ENCODE results near the gene WDR27.
"Not testable (repeated sequence)": the region's sequence is repeated elsewhere in the genome, so short reads cannot be mapped to it uniquely, and the experiment has no call there.

WDR27 gene

DNA sequence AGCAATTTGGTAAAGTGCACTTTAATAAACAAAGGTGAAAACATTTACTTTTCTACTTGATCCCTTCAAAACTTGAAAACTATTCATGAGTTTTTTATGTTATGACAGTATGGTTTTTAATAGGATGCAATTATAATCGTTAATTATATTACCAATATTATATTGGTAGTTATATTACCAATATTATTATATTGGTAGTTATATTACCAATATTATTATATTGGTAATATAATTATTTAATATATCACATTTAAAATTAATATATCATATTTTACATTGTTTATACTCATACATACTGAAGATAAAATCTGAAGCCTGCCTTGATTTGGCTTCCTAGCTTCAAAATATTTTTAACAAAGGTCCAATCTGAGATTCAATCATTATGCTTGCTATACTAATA, 262.1 kb downstream of the WDR27 start:
- Histone ChIP-seq H3K27me3 (ENCODE audit: control insufficient read depth in 1 of 2, insufficient read depth in 2 of 2, low read length in 2 of 2) (no peaks in the 10 kb centered on the region), H3K4me1 (ENCODE audit: control insufficient read depth in 1 of 2, insufficient read depth in 2 of 2, low read length in 2 of 2) (no peaks in the 10 kb centered on the region), H3K4me3 (ENCODE audit: low read depth in 1 of 2, low read length in 2 of 2) (no peak overlapping the region), H3K36me3 (ENCODE audit: control insufficient read depth in 1 of 2, insufficient read depth in 2 of 2, low read length in 2 of 2) (no peaks in the 10 kb centered on the region), H3K9me3 (ENCODE audit: control insufficient read depth in 1 of 2, low read length in 2 of 2) (peaks cover 0 to 2% of the 10 kb centered on the region in 2 donors), H3K9ac (ENCODE audit: low read depth in 1 of 2, low read length in 2 of 2) (no peak overlapping the region), H3K27ac (ENCODE audit: low read depth, low read length) (no peak overlapping the region)

GRCh38 chr6:169434554-169434953, 267.3 kb downstream of the WDR27 start:
- not testable (repeated sequence) for H3K36me3 ChIP-seq (ENCODE audit: control insufficient read depth in 1 of 2, insufficient read depth in 2 of 2, low read length in 2 of 2); H3K9ac ChIP-seq (ENCODE audit: low read depth in 1 of 2, low read length in 2 of 2); H3K4me3 ChIP-seq (ENCODE audit: low read depth in 1 of 2, low read length in 2 of 2); H3K27me3 ChIP-seq (ENCODE audit: control insufficient read depth in 1 of 2, insufficient read depth in 2 of 2, low read length in 2 of 2); H3K27ac ChIP-seq (ENCODE audit: low read depth, low read length); H3K4me1 ChIP-seq (ENCODE audit: control insufficient read depth in 1 of 2, insufficient read depth in 2 of 2, low read length in 2 of 2)
- peaks cover 20 to 30% of the 10 kb centered on the region in 2 donors for H3K9me3 ChIP-seq (ENCODE audit: control insufficient read depth in 1 of 2, low read length in 2 of 2)

GRCh38 chr6:169429001-169429400, 272.8 kb downstream of the WDR27 start:
- Histone ChIP-seq H3K27ac (ENCODE audit: low read depth, low read length) (no peak overlapping the region), H3K27me3 (ENCODE audit: control insufficient read depth in 1 of 2, insufficient read depth in 2 of 2, low read length in 2 of 2) (no peaks in the 10 kb centered on the region), H3K4me3 (ENCODE audit: low read depth in 1 of 2, low read length in 2 of 2) (no peak overlapping the region), H3K36me3 (ENCODE audit: control insufficient read depth in 1 of 2, insufficient read depth in 2 of 2, low read length in 2 of 2) (no peaks in the 10 kb centered on the region), H3K9ac (ENCODE audit: low read depth in 1 of 2, low read length in 2 of 2) (no peak overlapping the region), H3K9me3 (ENCODE audit: control insufficient read depth in 1 of 2, low read length in 2 of 2) (peaks cover 18 to 30% of the 10 kb centered on the region in 2 donors), H3K4me1 (ENCODE audit: control insufficient read depth in 1 of 2, insufficient read depth in 2 of 2, low read length in 2 of 2) (no peaks in the 10 kb centered on the region)

DNA sequence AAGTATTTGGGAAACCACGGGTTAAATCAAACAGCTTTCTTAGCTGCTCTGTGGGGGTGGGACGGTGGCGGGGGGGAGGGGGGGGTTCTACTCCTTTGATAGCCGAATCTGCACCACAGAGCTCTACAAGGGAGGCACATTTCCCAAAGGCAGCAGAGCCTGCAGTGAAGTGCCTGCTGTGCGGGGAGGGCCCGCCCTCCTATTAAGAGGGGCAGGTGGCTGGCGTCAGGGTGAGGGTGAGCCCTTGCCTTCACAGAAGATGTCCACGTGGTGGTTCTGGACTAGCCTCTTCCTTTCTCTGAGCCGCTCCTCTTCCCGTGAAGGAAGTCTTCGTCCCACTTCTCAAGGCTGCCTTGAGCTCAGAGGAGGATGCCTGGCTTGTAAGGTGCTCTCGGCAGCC, 273.3 kb downstream of the WDR27 start:
- Histone ChIP-seq H3K9me3 (ENCODE audit: control insufficient read depth in 1 of 2, low read length in 2 of 2) (peaks cover 18 to 30% of the 10 kb centered on the region in 2 donors), H3K27ac (ENCODE audit: low read depth, low read length) (no peak overlapping the region), H3K9ac (ENCODE audit: low read depth in 1 of 2, low read length in 2 of 2) (no peak overlapping the region), H3K27me3 (ENCODE audit: control insufficient read depth in 1 of 2, insufficient read depth in 2 of 2, low read length in 2 of 2) (no peaks in the 10 kb centered on the region), H3K36me3 (ENCODE audit: control insufficient read depth in 1 of 2, insufficient read depth in 2 of 2, low read length in 2 of 2) (no peaks in the 10 kb centered on the region), H3K4me3 (ENCODE audit: low read depth in 1 of 2, low read length in 2 of 2) (no peak overlapping the region), H3K4me1 (ENCODE audit: control insufficient read depth in 1 of 2, insufficient read depth in 2 of 2, low read length in 2 of 2) (no peaks in the 10 kb centered on the region)

GRCh38 chr6:169427856-169428255, 274.0 kb downstream of the WDR27 start:
- no peak overlapping the region for H3K9ac ChIP-seq (ENCODE audit: low read depth in 1 of 2, low read length in 2 of 2)
- peak overlapping the region; percentile 20 for H3K27ac ChIP-seq (ENCODE audit: low read depth, low read length)
- no peaks in the 10 kb centered on the region for H3K36me3 ChIP-seq (ENCODE audit: control insufficient read depth in 1 of 2, insufficient read depth in 2 of 2, low read length in 2 of 2)
- H3K4me1 ChIP-seq (ENCODE audit: control insufficient read depth in 1 of 2, insufficient read depth in 2 of 2, low read length in 2 of 2), result no peaks in the 10 kb centered on the region
- H3K27me3 ChIP-seq (ENCODE audit: control insufficient read depth in 1 of 2, insufficient read depth in 2 of 2, low read length in 2 of 2), result no peaks in the 10 kb centered on the region
- H3K9me3 ChIP-seq (ENCODE audit: control insufficient read depth in 1 of 2, low read length in 2 of 2), result peaks cover 18 to 29% of the 10 kb centered on the region in 2 donors
- no peak overlapping the region for H3K4me3 ChIP-seq (ENCODE audit: low read depth in 1 of 2, low read length in 2 of 2)

- no peak overlapping the region for H3K9ac ChIP-seq (ENCODE audit: low read depth in 1 of 2, low read length in 2 of 2)
- H3K27me3 ChIP-seq (ENCODE audit: control insufficient read depth in 1 of 2, insufficient read depth in 2 of 2, low read length in 2 of 2), result no peaks in the 10 kb centered on the region
- H3K4me3 ChIP-seq (ENCODE audit: low read depth in 1 of 2, low read length in 2 of 2), result no peak overlapping the region
- no peaks in the 10 kb centered on the region for H3K4me1 ChIP-seq (ENCODE audit: control insufficient read depth in 1 of 2, insufficient read depth in 2 of 2, low read length in 2 of 2)
- H3K9me3 ChIP-seq (ENCODE audit: control insufficient read depth in 1 of 2, low read length in 2 of 2), result peaks cover 14 to 18% of the 10 kb centered on the region in 2 donors
- no peak overlapping the region for H3K27ac ChIP-seq (ENCODE audit: low read depth, low read length)
- H3K36me3 ChIP-seq (ENCODE audit: control insufficient read depth in 1 of 2, insufficient read depth in 2 of 2, low read length in 2 of 2), result no peaks in the 10 kb centered on the region
Observed at GRCh38 chr6:169426611-169427010, 275.2 kb downstream of the WDR27 start.

DNA sequence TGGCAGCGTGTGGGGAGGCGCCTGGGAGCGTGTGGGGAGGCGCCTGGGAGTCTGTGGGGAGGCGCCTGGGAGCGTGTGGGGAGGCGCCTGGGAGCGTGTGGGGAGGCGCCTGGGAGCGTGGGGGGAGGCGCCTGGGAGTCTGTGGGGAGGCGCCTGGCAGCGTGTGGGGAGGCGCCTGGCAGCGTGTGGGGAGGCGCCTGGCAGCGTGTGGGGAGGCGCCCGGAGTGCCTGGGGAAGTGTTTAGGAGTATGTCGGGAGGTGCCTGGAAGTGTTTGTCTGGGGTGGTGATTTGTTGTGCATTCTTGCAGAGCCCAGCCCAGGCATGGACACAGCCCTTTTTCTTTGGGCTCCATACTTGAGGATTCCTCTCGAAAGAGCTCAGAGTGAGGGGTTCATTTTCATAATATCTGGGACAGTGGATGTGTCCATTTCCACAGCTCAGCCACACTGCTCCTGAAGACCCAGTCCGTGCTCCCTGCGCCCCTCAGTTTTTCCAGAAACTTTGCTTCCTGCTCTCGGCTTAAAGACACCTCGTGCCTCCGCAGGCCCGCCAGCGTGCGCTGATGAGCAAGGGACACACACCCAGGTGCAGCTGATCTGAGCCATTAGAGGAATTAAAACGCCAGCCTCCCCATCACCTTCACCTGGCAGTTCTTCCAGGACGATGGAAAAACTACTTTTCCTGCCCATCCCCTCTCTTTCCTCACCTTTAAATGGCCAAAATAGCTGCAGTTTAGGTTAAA, 276.0 kb downstream of the WDR27 start:
- Histone ChIP-seq H3K9ac (ENCODE audit: low read depth in 1 of 2, low read length in 2 of 2) (no peak overlapping the region), H3K27me3 (ENCODE audit: control insufficient read depth in 1 of 2, insufficient read depth in 2 of 2, low read length in 2 of 2) (no peaks in the 10 kb centered on the region), H3K27ac (ENCODE audit: low read depth, low read length) (no peak overlapping the region), H3K36me3 (ENCODE audit: control insufficient read depth in 1 of 2, insufficient read depth in 2 of 2, low read length in 2 of 2) (no peaks in the 10 kb centered on the region), H3K4me1 (ENCODE audit: control insufficient read depth in 1 of 2, insufficient read depth in 2 of 2, low read length in 2 of 2) (no peaks in the 10 kb centered on the region), H3K4me3 (ENCODE audit: low read depth in 1 of 2, low read length in 2 of 2) (no peak overlapping the region), H3K9me3 (ENCODE audit: control insufficient read depth in 1 of 2, low read length in 2 of 2) (peaks cover 7 to 10% of the 10 kb centered on the region in 2 donors)

DNA sequence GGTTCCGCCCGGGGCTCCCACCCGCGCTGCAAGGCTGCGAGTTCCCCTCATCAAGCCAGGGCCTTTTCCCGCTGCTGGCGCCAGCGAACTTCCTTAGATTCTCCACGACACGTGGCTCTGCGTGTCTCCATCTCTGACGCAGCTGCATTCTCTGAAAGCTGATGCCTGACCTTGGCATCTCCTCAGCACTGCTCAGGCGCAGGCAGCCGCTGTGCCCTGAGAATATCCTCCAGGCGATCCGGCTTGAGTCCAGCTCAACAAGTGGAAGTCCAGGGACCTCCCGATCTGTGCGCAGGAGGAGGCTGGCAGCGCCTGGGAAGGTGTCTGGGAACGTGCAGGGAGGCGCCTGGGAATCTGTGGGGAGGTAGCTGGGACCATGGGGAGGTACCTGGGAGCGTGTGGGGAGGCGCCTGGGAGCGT, 277.0 kb downstream of the WDR27 start:
- Histone ChIP-seq H3K4me3 (ENCODE audit: low read depth in 1 of 2, low read length in 2 of 2) (no peak overlapping the region), H3K4me1 (ENCODE audit: control insufficient read depth in 1 of 2, insufficient read depth in 2 of 2, low read length in 2 of 2) (no peaks in the 10 kb centered on the region), H3K36me3 (ENCODE audit: control insufficient read depth in 1 of 2, insufficient read depth in 2 of 2, low read length in 2 of 2) (no peaks in the 10 kb centered on the region), H3K27me3 (ENCODE audit: control insufficient read depth in 1 of 2, insufficient read depth in 2 of 2, low read length in 2 of 2) (no peaks in the 10 kb centered on the region), H3K9me3 (ENCODE audit: control insufficient read depth in 1 of 2, low read length in 2 of 2) (peaks cover under 1% of the 10 kb centered on the region in 2 donors), H3K9ac (ENCODE audit: low read depth in 1 of 2, low read length in 2 of 2) (no peak overlapping the region), H3K27ac (ENCODE audit: low read depth, low read length) (no peak overlapping the region)

GRCh38 chr6:169424149-169424804, 277.6 kb downstream of the WDR27 start:
- Histone ChIP-seq H3K36me3 (ENCODE audit: control insufficient read depth in 1 of 2, insufficient read depth in 2 of 2, low read length in 2 of 2) (no peaks in the 10 kb centered on the region), H3K27me3 (ENCODE audit: control insufficient read depth in 1 of 2, insufficient read depth in 2 of 2, low read length in 2 of 2) (no peaks in the 10 kb centered on the region), H3K4me1 (ENCODE audit: control insufficient read depth in 1 of 2, insufficient read depth in 2 of 2, low read length in 2 of 2) (no peaks in the 10 kb centered on the region), H3K9ac (ENCODE audit: low read depth in 1 of 2, low read length in 2 of 2) (no peak overlapping the region), H3K4me3 (ENCODE audit: low read depth in 1 of 2, low read length in 2 of 2) (no peak overlapping the region), H3K9me3 (ENCODE audit: control insufficient read depth in 1 of 2, low read length in 2 of 2) (no peaks in the 10 kb centered on the region), H3K27ac (ENCODE audit: low read depth, low read length) (no peak overlapping the region)

DNA sequence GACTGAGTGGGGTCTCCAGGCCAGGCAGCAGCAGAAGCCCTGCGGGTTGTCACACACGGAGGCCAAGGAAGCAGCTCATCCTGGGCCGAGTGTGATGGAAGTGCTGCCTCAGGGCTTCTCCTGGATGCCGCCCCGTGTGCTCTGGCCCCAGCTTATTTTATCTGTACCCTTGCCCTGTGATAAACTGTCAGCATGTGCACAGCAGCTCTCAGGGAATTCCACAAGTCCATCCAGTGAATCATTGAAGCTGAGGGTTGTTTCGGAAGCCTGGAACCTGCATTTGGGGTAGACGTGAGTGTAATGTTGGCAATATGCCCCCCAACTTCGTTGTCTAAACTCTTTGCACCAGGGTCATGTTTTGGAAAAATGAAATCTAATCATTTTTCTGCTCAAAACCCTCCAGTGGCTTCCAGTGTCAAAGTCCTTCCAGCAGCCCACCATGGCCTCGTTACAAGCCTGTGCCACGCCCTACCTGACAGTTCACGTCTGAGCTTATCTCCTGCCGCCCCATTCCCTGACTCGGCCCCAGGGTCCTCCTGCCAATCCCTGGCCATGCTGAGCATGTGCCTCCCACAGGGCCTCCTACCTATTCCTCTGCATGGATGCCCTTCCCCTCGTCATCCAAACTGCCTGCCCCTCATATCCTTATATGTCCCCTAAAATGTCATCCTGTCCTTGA, 280.1 kb downstream of the WDR27 start:
- Histone ChIP-seq H3K4me1 (ENCODE audit: control insufficient read depth in 1 of 2, insufficient read depth in 2 of 2, low read length in 2 of 2) (no peaks in the 10 kb centered on the region), H3K9me3 (ENCODE audit: control insufficient read depth in 1 of 2, low read length in 2 of 2) (no peaks in the 10 kb centered on the region), H3K9ac (ENCODE audit: low read depth in 1 of 2, low read length in 2 of 2) (no peak overlapping the region), H3K4me3 (ENCODE audit: low read depth in 1 of 2, low read length in 2 of 2) (no peak overlapping the region), H3K27me3 (ENCODE audit: control insufficient read depth in 1 of 2, insufficient read depth in 2 of 2, low read length in 2 of 2) (no peaks in the 10 kb centered on the region), H3K27ac (ENCODE audit: low read depth, low read length) (no peak overlapping the region), H3K36me3 (ENCODE audit: control insufficient read depth in 1 of 2, insufficient read depth in 2 of 2, low read length in 2 of 2) (no peaks in the 10 kb centered on the region)
